GM12872 (cell line): ENCODE data around the gene DNAH1.

Experiments
- CTCF ChIP-seq: IDR thresholded peaks from 3 replicates; pipeline ENCODE4 v1.5.1; 2011; ENCODE audit warnings: low read depth, mild to moderate bottlenecking, low read length, moderate library complexity; ENCODE audit not compliant: insufficient read depth

The DNAH1 gene

GRCh38 chr3:52356126-52356525 lies 40.0 kb downstream of the DNAH1 start:
- TF ChIP-seq CTCF = no peak

GRCh38 chr3:52357151-52358080 lies 41.3 kb downstream of the DNAH1 start:
- TF ChIP-seq CTCF = no peak

- TF ChIP-seq CTCF = no peak
Observed at GRCh38 chr3:52358362-52358940, 42.3 kb downstream of the DNAH1 start.

- no peak for TF ChIP-seq CTCF
Observed at GRCh38 chr3:52359116-52359855, 43.2 kb downstream of the DNAH1 start.

GRCh38 chr3:52361011-52361410 lies 44.9 kb downstream of the DNAH1 start:
- TF ChIP-seq CTCF = no peak

GRCh38 chr3:52361454-52361853 lies 45.3 kb downstream of the DNAH1 start:
- TF ChIP-seq CTCF = no peak

GRCh38 chr3:52361898-52362297 lies 45.8 kb downstream of the DNAH1 start:
- no peak for TF ChIP-seq CTCF
